GM12878 (cell line): Measurements from ENCODE around the gene MYL7. TPM values are rescaled to one million over a fixed set of nuclear protein-coding genes. Genes with fewer than 3 reads are reported as not detected.

Experiments
- ATAC-seq: fragments of 200-7000 bp; cut with Tn5 transposase; 3 replicates; pipeline ENCODE4 v1.9.1; 2020; ENCODE audit warnings: mild to moderate bottlenecking, moderate library complexity
- BruUV-seq: library from RNA; stranded (reverse); fragments of 400-500 nt; replicated peaks from 2 replicates; lab custom pipeline; 2021; lab: Mats Ljungman, UMichigan
- CTCF ChIA-PET: fragments of 300-600 bp; sonication (Branson Sonifier 250); formaldehyde crosslinking; extraction: SDS; loops from one replicate; lab custom pipeline; 2021; ENCODE audit warnings: inconsistent platforms; lab: Yijun Ruan, JAX
- POLR2A ChIA-PET: fragments of 350-600 bp; formaldehyde crosslinking; extraction: SDS; loops from one replicate; lab custom pipeline; 2021; ENCODE audit warnings: inconsistent platforms; lab: Charles Lee
- RAD21 ChIA-PET: fragments of 300-600 bp; sonication (Branson Sonifier 250); formaldehyde crosslinking; loops from one replicate; lab custom pipeline; 2023; ENCODE audit warnings: antibody characterized with exemption; ENCODE audit not compliant: unreplicated experiment; lab: Charles Lee
- SMC1A ChIA-PET: fragments of 300-600 bp; sonication (Branson Sonifier 250); formaldehyde crosslinking; loops from one replicate; lab custom pipeline; 2023; ENCODE audit not compliant: unreplicated experiment, uncharacterized antibody; lab: Charles Lee
- DNase-seq: peaks from one replicate; pipeline ENCODE4 v3.0.0-alpha.2; 2011; ENCODE audit warnings: low read depth, low spot score
- FAIRE-seq: peaks from 3 replicates; lab custom pipeline; 2011; peaks lifted over from hg19 to GRCh38; lab: Jason Lieb, UNC
- H2AFZ ChIP-seq: 2 replicates; pipeline ENCODE4 v1.6.0; 2011; ENCODE audit warnings: low read depth, low read length, control low read depth; ENCODE audit not compliant: control insufficient read depth
- H3K27ac ChIP-seq: 2 replicates; pipeline ENCODE4 v1.5.1; 2011; ENCODE audit warnings: control low read depth; ENCODE audit not compliant: control insufficient read depth, insufficient read depth
- H3K27me3 ChIP-seq, 2 experiments: replicated peaks in 1 of 2; 2 replicates each; pipeline versions ENCODE4 v1.6.0 to v1.6.1; 2011; ENCODE audit warnings: low read length in 1 of 2; ENCODE audit not compliant: control insufficient read depth in 2 of 2, insufficient read depth in 2 of 2
- H3K36me3 ChIP-seq, 2 experiments: 2 replicates each; pipeline ENCODE4 v1.5.1; 2011; ENCODE audit warnings: low read length in 1 of 2; ENCODE audit not compliant: control insufficient read depth in 2 of 2, insufficient read depth in 2 of 2
- H3K4me1 ChIP-seq: 2 replicates; pipeline ENCODE4 v1.6.1; 2011; ENCODE audit warnings: mild to moderate bottlenecking, low read length, moderate library complexity, mixed read lengths; ENCODE audit not compliant: control insufficient read depth, insufficient read depth
- H3K4me2 ChIP-seq: 2 replicates; pipeline ENCODE4 v1.6.0; 2011; ENCODE audit warnings: control low read depth; ENCODE audit not compliant: control insufficient read depth, insufficient read depth
- H3K4me3 ChIP-seq: fragments of 200-600 bp; sonication (generic); 2 replicates; pipeline ENCODE4 v1.5.1; 2016
- H3K79me2 ChIP-seq: 2 replicates; pipeline ENCODE4 v1.6.0; 2011; ENCODE audit warnings: low read length; ENCODE audit not compliant: control insufficient read depth, insufficient read depth
- H3K9ac ChIP-seq: 2 replicates; pipeline ENCODE4 v1.8.0; 2011; ENCODE audit warnings: low read length, control low read depth, mixed read lengths; ENCODE audit not compliant: control insufficient read depth, insufficient read depth
- H3K9me3 ChIP-seq: replicated peaks from 3 replicates; pipeline ENCODE4 v1.5.1; 2011; ENCODE audit warnings: mild to moderate bottlenecking, low read length; ENCODE audit not compliant: control insufficient read depth, insufficient read depth
- H4K20me1 ChIP-seq: 2 replicates; pipeline ENCODE4 v1.6.0; 2011; ENCODE audit not compliant: control insufficient read depth, insufficient read depth
- EZH2 ChIP-seq: IDR thresholded peaks from 2 replicates; pipeline ENCODE4 v1.6.1; 2012; ENCODE audit warnings: low read depth, mild to moderate bottlenecking, control low read depth, inconsistent platforms, low read length, borderline replicate concordance; ENCODE audit not compliant: control insufficient read depth
- POLR2A ChIP-seq: IDR thresholded peaks from 2 replicates; pipeline ENCODE4 v1.6.1; 2011; ENCODE audit warnings: low read depth, mild to moderate bottlenecking, low read length
- TAF1 ChIP-seq: IDR thresholded peaks from 2 replicates; pipeline ENCODE4 v1.6.1; 2011; ENCODE audit warnings: mild to moderate bottlenecking, low read depth, low read length, borderline replicate concordance
- USF2 ChIP-seq: IDR thresholded peaks from 2 replicates; pipeline ENCODE4 v1.6.1; 2011; ENCODE audit warnings: low read depth, low read length, improper control_type of control experiment, borderline replicate concordance
- ZNF274 ChIP-seq: IDR thresholded peaks from one replicate; pipeline ENCODE4 v1.8.0; 2011; ENCODE audit not compliant: insufficient read length, insufficient read depth
- WGBS: methylation state at CpG from one replicate; pipeline ENCODE4 v1.1.6; 2016; ENCODE audit warnings: low lambda C conversion rate; ENCODE audit not compliant: insufficient replicate concordance, insufficient coverage; ENCODE audit errors: missing lambda C conversion rate; 5-methylcytosine and 5-hydroxymethylcytosine counted together
- in situ Hi-C: fragments of 300-500 bp; cut with MboI; formaldehyde crosslinking; loops from 9 replicates; pipeline ENCODE4 v1.14.3; 2018; ENCODE audit warnings: mixed read lengths
- intact Hi-C: fragments of 100-400 bp; cut with micrococcal nuclease; formaldehyde crosslinking; loops from one replicate; pipeline ENCODE4 v1.14.2; 2022; ENCODE audit not compliant: unreplicated experiment
- polyA plus RNA-seq, 11 experiments: library from polyadenylated mRNA; depleted of rRNA in 4 of 11; unstranded in 6 of 11; stranded (reverse) in 5 of 11; fragments of >200 nt; fragmentation: Nextera tagmentation in 4 of 11; fragmentation: Illumina TruSeq in 1 of 11; extraction: Ambion mirVana in 4 of 11; extraction: Trizol in 1 of 11; gene quantifications; 1 replicate in 1 of 11; 2 replicates in 10 of 11; pipeline versions ENCODE4 v1.2.1 to v1.2.3, GENCODE V29; 2011 to 2016; ENCODE audit warnings: inconsistent platforms in 2 of 11, missing spikeins in 2 of 11, low read depth in 1 of 11
- total RNA-seq, 4 experiments: library from RNA; depleted of rRNA in 3 of 4; stranded (reverse); fragments of >200 nt in 3 of 4; fragmentation: Illumina TruSeq in 1 of 4; extraction: Trizol in 1 of 4; gene quantifications; 2 replicates each; pipeline versions ENCODE4 v1.2.1 to v1.2.3, GENCODE V29; 2013 to 2021

The MYL7 gene
- total and polyA plus RNA-seq, 10 of the 15 experiments (the other 5 are each of a cell fraction or from before 2014, with no cell fraction given), result 1.9 TPM; not detected in 9

GRCh38 chr7:44110719-44111635 lies 30.2 kb downstream of the MYL7 start:
- WGBS, result 43% methylated on average over 27 of the region's 27 CpGs
- Histone ChIP-seq H3K9ac (no peak overlapping the region), H3K79me2 (no peaks in the 10 kb centered on the region), H3K4me1 (no peaks in the 10 kb centered on the region), H3K9me3 (no peaks in the 10 kb centered on the region), H4K20me1 (no peaks in the 10 kb centered on the region), H3K4me3 (no peak overlapping the region), H3K27ac (no peak overlapping the region), H3K27me3 (peaks cover under 1 to 2% of the 10 kb centered on the region in 2 experiments), H3K36me3 (peaks cover 0 to 6% of the 10 kb centered on the region in 2 experiments; a peak in 2 of 4 replicates), H2AFZ (no peak overlapping the region), H3K4me2 (no peak overlapping the region)
- CTCF ChIA-PET, result interaction anchor here (1.1 kb wide), 1 partner anchor 85 kb away, joined by 3 read pairs; no protein-coding TSS in a partner anchor
- in situ Hi-C loops, result no loop called here
- SMC1A ChIA-PET, result no interaction called here
- TF ChIP-seq ZNF274 (no peak), USF2 (no peak), TAF1 (no peak), POLR2A (no peak)
- intact Hi-C loops, result no loop called here
- POLR2A ChIA-PET, result interaction anchor here (0.9 kb wide), 1 partner anchor 12 kb away, joined by 3 read pairs; the partner anchor contains the start of gene POLD2
- DNase-seq (no peak), FAIRE-seq (no peak), ATAC-seq (no peak)
- no TSS peak for BruUV-seq
- RAD21 ChIA-PET, result no interaction called here

- no peaks in the 10 kb centered on the region for H3K79me2 ChIP-seq
- no peak overlapping the region for H3K27ac ChIP-seq
- CTCF ChIA-PET, result no interaction called here
- no peak overlapping the region for H3K4me2 ChIP-seq
- no peaks in the 10 kb centered on the region for H3K4me1 ChIP-seq
- WGBS, result 54% methylated on average over 18 of the region's 18 CpGs
- POLR2A ChIA-PET, result interaction anchor here (0.9 kb wide), 1 partner anchor 13 kb away, joined by 3 read pairs; the partner anchor contains the start of gene POLD2
- H3K36me3 ChIP-seq, result no peaks in the 10 kb centered on the region; a peak in 2 of 4 replicates
- SMC1A ChIA-PET, result no interaction called here
- in situ Hi-C loops (no loop called here), intact Hi-C loops (no loop called here)
- peaks cover 7 to 10% of the 10 kb centered on the region in 2 experiments for H3K27me3 ChIP-seq
- ATAC-seq, result no peak
- peak; percentile 25; the same call in 1 of the 2 replicates for TF ChIP-seq POLR2A
- TF ChIP-seq EZH2, result no peak
- no peaks in the 10 kb centered on the region for H4K20me1 ChIP-seq
- H3K9me3 ChIP-seq, result no peaks in the 10 kb centered on the region
- no peak for FAIRE-seq
- H3K9ac ChIP-seq, result no peak overlapping the region
- RAD21 ChIA-PET, result no interaction called here
- no peak overlapping the region for H3K4me3 ChIP-seq
- DNase-seq, result no peak
- no peak overlapping the region for H2AFZ ChIP-seq
- no TSS peak for BruUV-seq
Observed at GRCh38 chr7:44109991-44110390, 31.1 kb downstream of the MYL7 start.
